GM13976 (cell line): Measurements from ENCODE around the gene HDAC1.
"Not testable (repeated sequence)": the region's sequence is repeated elsewhere in the genome, so short reads cannot be mapped to it uniquely, and the experiment has no call there.

Source experiments
- DNase-seq: peaks from one replicate; pipeline ENCODE4 v3.0.0; 2012; ENCODE audit warnings: low spot score
- in situ Hi-C: fragments of 300-500 bp; cut with MboI; formaldehyde crosslinking; loops from one replicate; pipeline ENCODE4 v1.12.0; 2022; ENCODE audit warnings: low sequenced_read_pairs, mixed read lengths, inconsistent platforms; ENCODE audit not compliant: unreplicated experiment
- TF ChIP-seq, protein P1 (sequence below): IDR thresholded peaks from 2 replicates; pipeline ENCODE4 v1.5.1; 2012; ENCODE audit warnings: borderline replicate concordance, mild to moderate bottlenecking; ENCODE audit not compliant: insufficient read depth; ENCODE audit errors: extremely low read depth, missing control alignments, control extremely low read depth

Gene HDAC1

DNA sequence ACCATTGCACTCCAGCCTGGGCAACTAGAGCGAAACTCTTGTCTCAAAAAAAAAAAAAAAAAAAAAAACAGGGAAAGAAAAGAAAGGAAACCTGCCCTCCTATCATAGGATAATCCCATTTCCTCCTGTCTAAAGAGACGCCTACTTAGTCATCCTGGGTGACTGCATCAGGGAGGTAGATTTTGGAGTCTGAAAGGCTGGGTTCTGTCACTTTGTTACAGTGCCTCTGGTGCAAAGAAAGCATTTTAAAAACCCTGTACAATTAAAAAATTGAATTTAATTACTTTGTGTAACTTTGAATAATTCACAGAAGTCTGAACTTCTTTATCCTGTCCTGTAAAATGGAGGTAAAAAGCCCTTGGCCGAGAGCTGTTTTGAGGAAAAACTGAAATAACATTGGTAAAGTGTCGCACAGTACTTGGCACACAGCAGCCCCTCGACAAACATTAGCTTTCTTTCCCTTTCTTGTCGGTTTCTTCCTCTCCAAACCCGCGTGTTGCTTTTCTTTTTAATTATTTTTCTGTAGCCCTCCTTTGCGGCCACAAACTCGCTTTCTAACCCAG, 657 bp upstream of the HDAC1 start:
- TF ChIP-seq, protein P1, sequence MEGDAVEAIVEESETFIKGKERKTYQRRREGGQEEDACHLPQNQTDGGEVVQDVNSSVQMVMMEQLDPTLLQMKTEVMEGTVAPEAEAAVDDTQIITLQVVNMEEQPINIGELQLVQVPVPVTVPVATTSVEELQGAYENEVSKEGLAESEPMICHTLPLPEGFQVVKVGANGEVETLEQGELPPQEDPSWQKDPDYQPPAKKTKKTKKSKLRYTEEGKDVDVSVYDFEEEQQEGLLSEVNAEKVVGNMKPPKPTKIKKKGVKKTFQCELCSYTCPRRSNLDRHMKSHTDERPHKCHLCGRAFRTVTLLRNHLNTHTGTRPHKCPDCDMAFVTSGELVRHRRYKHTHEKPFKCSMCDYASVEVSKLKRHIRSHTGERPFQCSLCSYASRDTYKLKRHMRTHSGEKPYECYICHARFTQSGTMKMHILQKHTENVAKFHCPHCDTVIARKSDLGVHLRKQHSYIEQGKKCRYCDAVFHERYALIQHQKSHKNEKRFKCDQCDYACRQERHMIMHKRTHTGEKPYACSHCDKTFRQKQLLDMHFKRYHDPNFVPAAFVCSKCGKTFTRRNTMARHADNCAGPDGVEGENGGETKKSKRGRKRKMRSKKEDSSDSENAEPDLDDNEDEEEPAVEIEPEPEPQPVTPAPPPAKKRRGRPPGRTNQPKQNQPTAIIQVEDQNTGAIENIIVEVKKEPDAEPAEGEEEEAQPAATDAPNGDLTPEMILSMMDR: no peak
- in situ Hi-C loops: no loop called here
- DNase-seq: no peak

DNA sequence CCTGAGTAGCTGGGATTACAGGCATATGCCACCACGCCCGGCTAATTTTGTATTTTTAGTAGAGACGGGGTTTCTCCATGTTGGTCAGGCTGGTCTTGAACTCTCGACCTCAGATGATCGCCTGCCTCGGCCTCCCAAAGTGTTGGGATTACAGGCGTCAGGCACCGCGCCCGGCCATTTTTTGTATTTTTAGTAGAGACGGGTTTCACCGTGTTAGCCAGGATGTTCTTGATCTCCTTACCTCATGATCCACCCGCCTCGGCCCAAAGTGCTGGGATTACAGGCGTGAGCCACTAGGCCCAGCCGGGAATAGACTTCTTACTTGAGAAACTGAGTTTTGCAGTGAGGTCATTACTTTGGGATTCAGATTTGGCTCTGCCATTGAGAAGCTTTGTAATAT, 6.3 kb downstream of the HDAC1 start:
- in situ Hi-C loops, DNase-seq: not testable (repeated sequence)

DNA sequence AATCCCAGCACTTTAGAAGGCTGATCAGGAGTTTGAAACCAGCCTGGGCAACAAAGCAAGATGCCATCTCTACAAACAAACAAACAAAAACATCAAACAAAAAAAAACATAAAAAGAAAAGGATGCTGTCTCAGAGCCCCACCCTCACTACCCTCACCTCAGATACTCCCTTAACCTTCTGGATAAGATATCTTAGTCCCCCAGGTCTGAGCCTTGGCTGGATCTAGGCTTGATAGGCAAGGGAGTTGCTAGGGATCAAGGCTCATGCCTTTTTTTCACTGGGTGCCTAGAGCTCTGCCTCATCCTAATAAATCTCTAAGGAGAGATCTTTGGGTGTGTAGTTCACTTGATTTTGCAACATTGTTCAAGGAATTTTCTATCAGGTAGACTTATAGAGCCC, 7.4 kb downstream of the HDAC1 start:
- DNase-seq: no peak
- TF ChIP-seq, protein P1: no peak
- in situ Hi-C loops: no loop called here

DNA sequence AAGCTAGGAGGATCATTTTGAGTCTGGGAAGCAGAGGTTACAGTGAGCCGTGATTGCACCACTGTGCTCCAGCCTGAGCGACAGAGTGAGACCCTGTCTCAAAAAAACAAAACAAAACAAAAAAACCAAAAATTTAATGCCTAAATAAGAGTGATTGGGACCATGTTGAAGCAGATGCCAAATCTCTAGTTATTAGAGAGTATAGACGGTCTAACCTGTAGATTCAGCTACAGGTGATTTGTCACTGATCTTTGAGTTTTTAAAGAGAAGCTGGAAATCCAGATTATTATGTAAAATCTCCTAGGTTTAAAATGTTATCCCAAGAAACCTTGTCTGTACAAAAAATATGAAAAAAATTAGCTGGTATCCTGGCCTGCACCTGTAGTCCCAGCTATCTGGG, 11.5 kb downstream of the HDAC1 start:
- in situ Hi-C loops: no loop called here
- TF ChIP-seq, protein P1: no peak
- no peak for DNase-seq

DNA sequence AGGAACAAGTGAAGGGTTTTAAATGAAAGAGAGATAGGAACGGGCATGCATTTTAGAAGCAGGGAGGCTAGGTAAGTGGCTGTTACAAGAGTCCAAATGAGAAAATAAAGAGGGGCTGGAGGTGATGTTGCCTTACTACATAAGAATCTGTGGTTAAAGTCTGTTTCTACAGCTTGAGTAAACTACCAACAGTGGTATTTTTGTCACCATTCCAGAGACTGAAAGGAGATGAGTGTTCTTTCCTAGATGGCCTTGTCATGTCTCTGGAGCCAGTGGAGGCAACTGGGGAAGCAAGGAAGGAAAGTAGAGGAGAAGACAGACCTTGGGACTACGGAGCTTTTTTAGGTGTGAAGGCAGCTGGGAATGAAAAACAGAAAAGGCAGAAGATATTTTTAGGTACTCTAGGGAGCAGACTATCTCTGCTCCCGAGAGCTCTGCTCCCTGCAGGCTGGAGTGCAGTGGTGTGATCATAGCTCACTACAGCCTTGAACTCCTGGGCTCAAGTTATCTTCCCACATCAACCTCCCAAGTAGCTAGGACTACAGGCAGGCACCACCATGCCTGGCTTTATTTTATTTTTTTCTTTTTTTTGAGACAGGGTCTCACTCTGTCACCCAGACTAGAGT, 12.2 kb downstream of the HDAC1 start:
- TF ChIP-seq, protein P1: no peak
- in situ Hi-C loops: no loop called here
- DNase-seq: no peak

DNA sequence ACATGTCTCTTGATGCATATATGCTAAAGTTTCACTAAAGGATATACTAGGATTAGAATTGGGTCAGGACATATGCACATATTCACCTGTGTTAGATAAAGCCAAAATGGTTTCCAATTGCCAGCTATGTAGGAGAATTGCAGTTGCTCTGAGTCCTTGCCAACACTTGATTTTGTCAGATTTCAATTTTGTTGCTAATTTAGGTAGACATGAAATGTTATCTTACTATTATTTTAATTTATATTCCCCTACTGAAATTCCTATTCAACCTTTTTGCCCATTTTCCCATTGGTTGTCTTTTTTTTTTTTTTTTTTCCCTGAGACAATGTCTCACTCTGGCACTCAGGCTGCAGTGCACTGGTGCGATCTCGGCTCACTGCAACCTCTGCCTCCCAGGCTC, 13.4 kb downstream of the HDAC1 start:
- in situ Hi-C loops: no loop called here
- TF ChIP-seq, protein P1: no peak

DNA sequence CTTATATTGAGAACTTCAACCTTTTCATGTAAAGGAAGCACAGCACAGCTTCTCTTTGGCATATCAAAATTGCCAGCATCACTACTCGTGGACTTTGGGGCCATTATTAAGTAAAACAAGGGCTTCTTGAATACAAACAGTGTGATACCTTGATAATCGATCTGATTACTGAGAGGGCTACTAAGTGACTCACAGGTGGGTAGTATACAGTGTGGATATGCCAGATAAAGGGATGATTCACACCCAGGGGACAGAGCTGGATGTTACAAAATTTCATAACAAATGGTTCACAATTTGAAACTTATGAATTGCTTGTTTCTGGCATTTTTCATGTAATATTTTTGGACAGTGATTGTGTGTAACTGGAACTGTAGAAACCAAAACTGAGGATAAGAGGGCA, 15.4 kb downstream of the HDAC1 start:
- in situ Hi-C loops: no loop called here
- DNase-seq: no peak

More for the DNA sequence above, 13.4 kb downstream of the HDAC1 start:
- no peak for DNase-seq

More for the DNA sequence above, 15.4 kb downstream of the HDAC1 start:
- TF ChIP-seq, protein P1: no peak
